Stimulated activated CD4-positive, alpha-beta T cell treated with anti-CD3 and anti-CD28 coated beads, Interleukin-1b, Interleukin-23, amount 100 ng/mL, for 1 hour (primary cell): Measurements from ENCODE around the gene METTL23.
"Not testable (repeated sequence)": the region's sequence is repeated elsewhere in the genome, so short reads cannot be mapped to it uniquely, and the experiment has no call there.

Source experiments
- DNase-seq, 2 donors: peaks; one replicate each; pipeline ENCODE4 v3.0.0-alpha.2; 2020; ENCODE audit warnings: low read depth in 2 of 2

Gene METTL23

DNA sequence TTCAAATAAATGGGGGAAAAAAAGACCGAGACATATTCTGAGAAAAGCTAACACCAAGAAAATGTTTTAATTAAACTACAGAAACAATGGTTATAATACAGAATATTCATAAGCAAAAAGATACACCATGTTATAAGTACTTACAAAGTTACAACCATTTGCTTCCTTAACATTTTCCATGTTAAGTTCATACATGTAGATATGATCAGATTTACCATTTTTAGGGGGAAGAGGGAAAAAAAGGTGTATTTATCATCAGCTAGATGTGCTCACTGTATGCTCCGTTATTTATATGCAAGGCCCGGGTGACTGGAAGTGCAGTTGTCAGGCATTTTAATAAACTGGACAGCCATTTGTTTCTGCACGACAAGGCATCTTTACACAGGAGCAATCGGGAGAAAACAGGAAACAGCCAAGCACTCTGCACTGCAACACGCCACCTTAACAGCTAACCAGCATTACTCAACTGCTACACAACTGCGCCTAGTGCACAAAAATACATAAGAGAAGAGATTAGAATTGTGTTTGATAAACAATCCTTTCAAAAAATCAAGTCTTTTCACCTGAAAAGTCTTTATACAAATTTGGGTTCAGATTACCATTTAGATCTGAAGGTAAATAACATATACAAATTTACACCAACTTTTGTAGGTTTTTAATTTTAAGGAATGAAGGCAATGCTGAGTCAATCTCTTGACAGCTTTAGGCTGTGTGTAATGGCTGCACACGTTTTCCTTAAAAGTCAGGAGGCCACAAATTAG is 7.6 kb downstream of the METTL23 start:
- no peak for DNase-seq

DNA sequence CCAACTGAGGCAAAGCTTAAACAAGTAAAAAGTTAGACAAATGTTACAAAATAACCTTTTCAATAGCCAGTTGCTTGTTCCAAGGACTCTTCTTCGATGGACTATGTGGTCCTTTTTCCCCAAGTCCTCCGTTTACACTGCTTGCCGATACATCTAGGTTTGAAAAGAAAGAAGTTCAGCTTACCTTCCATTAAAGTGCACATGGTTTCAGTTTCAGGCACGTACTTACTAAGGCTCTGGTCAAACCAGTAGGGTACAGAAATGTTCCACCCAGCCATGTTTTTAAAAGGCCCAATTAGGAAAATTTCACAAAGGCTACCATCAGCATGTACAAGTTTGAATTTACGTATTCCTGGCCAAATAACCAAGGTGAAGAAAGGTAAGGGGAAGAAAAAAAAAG is 8.4 kb downstream of the METTL23 start:
- DNase-seq, result no peak

DNA sequence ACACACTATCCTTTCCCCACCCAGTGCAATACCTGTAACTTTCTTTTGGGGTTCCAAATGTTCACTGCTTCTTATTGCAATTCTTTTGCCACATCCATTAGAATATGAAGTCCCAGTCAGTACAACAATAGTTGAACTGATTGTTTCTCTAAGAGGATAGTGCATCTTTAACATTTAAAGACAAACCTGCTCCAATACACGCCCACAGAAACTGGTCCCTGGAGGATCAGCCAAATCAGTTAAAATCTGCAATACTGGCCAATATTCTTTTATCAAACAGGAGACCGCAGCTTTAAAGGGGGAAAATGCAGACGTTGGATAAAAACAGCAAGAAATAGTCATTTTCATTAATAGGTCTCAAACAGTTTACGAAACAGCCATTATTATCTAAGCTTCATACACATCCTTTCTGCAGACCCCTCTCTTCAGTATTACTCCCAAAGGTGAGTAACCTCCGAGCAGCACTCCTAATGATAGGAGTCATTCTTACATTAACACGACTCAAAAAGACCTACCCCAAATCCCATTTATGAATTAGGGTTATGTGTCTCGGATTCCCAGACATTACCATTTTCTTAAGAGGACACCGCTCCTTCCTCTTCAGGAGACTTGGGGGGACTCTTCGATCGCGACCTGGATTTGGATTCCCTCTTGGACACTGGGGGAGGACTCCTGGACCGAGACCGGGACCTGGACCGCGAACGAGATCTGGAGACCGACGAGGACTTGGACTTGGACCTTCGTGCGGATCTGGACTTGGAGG is 9.1 kb downstream of the METTL23 start:
- no peak for DNase-seq

DNA sequence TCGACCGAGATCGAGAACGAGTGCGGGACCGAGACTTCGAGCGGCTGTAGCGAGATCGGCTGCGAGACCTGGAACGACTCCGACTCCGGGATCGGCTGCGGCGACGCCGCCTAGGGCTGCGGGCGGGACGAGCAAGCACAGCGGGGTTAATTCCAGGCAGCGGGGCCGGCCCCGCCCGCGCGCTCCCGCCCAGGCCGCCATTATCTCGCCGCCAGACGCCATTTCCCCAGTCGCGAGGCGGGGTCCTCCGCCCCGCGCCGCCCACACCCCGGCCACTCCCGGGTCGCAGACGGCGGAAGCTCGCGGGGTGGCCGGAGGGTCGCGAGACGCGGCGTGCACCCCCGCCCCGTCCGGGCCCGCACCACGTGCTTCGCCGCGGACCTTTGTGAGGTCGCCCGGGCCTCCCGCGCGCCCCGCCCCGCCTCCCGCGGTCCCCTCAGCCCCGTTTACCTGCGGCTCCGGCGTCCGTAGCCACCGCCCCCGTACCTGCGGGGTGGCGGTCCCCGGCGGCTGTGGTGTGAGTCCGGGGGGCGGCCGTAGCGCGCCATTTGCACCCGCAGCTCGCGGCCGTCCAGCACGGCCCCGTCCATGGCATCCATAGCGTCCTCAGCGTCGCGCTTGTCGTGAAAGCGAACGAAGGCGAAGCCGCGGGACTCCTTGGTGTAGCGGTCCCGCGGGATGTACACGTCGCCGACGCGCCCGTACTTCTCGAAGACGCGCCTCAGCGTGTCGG is 9.9 kb downstream of the METTL23 start:
- DNase-seq, result peak; percentile 39 to 48

DNA sequence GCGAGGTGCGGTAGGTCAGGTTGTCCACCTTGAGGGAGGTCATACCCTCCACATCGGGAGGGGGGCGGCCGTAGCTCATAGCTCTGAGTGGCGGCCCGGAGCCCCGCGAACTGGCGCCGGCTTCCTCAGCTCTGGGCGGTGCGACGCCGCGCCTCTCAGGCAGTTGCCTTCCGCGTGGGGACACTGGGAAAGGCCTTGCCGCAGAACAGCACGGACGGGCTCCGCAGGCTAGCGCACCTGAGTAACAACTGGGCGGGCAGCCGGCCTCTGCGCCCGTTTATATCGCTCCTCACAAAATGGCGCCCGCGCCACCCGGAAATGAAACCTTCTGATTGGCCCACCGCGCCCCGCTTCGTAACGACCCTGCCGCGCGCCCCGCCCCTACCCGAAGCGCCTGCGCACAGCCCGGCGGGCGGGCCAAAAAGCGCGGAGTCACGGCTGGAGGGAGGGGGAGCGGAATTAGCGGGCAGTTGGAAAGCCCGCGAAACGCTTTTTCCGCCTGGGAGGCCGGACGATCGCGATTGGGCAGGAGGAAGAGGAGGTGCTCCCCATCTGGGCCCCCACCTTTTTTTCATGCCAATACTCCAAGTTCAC is 10.5 kb downstream of the METTL23 start, which contains the start of gene SRSF2:
Gene SRSF2 (minus strand): TSS at position 250 of the 594 bp plus-strand sequence. CDS start 171 bp downstream, at position 79.
- DNase-seq, result peak; percentile 96 to 98

DNA sequence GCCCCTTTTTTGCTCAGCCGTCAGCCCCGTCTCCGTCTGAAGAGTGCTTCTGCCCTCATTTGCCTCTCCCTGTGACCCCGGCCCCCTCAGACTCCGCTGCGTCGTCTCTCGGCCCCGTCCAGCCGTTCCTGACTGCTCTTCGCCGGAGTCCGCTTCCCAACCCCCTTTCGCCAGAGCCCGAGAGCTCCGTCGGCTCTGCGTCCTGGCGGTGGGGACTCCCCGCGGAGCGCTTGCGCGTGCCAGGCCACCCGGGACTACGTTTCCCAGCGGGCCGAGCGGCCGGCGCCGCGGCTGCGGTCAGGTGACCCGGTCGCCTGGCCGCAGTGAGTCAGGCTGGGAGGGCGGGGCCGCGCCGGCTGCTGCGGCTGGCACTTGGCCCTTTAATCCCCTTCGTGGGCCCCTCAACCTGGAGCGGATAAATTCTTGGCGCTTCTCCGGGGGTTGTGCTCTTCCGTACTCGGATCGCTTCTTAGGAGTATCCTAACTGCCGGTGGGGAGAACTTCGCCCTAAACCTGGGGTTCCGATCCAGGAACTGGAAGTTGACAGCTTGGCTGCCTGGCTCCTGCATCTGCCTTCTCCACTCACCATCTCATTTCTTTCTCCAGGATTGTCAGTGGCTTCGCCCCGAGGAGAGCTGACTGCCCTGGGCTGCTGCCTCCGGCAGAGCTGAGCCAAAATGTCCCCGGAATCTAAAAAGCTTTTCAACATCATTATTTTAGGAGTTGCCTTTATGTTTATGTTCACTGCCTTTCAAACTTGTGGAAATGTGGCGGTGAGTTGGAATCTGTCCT is 11.2 kb downstream of the METTL23 start, which contains the start of gene MFSD11:
Gene MFSD11 (plus strand): TSS at position 444 of the 792 bp plus-strand sequence. CDS start 234 bp downstream, at position 678.
- peak; percentile 75 to 82 for DNase-seq

DNA sequence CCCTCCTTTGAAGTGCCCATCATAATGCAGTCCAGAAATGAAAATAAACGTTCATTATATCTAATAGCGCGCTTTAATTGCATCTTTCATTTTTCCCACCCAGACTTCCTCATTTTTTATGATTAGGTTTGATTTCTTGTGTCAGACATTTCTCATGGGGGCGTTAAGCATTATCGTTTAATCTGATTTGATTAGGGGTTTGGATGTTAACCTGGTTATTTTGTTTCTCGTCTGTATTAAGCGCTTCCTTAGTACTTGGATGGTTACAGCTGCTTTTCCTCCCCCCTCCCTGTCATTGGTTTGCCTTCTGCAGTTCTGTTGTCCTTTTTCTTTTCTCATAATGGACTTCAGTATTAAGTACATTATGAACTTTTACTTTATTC is 11.8 kb downstream of the METTL23 start:
- DNase-seq, result no peak

DNA sequence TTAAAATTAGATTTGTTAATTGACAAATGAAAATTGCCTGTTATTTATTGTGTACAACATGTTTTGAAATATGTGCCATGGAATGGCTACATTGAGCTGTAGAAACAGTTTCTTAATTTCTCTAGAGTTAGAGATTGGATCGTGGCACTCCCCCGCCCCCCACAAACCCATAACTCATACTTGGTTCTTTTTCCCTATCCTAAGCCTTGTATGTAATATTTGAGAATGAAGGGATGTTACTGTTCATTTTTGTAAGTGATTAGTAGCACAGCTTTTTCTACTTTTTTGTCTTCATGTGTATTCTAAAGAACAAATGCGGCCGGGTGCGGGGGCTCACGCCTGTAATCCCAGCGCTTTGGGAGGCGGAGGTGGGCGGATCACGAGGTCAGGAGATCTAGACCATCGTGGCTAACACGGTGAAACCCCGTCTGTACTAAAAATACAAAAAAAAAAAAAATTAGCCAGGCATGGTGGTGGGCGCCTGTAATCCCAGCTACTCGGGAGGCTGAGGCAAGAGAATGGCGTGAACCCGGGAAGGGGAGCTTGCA is 13.0 kb downstream of the METTL23 start:
- DNase-seq, result not testable (repeated sequence)

DNA sequence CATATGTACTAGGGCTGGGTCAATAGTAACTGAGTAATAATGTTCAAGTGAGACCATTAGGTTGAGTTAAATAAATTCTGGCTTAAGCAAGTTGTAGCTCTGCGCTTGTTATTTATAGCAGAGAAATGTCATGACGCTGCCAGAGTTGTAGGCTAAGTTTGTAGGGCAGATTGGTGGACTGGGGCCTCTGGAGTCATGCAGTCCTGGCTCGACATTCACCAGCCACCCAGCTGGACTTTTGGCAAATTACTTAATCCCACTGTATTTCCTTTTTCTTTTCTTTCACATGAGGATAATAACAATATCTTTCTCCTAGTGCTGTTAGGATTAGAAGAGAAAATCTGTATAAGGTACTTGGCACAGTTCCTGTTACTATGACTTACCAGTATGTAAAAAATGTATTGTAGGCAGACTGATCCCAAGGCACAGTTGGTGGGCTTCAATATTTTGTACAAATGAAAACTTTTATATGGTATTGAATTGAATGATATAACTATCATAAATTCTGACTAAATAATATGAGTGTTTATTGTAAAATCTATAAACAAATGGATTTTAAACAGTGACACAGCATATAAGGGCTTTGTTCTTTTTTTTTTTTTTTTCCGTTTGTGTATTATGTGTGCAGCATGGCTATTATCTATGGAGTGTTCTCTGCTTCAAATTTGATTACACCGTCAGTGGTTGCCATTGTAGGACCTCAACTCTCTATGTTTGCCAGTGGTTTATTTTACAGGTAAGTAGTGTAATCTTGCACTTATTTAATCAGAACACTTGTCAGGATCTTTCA is 13.9 kb downstream of the METTL23 start:
- DNase-seq, result no peak

DNA sequence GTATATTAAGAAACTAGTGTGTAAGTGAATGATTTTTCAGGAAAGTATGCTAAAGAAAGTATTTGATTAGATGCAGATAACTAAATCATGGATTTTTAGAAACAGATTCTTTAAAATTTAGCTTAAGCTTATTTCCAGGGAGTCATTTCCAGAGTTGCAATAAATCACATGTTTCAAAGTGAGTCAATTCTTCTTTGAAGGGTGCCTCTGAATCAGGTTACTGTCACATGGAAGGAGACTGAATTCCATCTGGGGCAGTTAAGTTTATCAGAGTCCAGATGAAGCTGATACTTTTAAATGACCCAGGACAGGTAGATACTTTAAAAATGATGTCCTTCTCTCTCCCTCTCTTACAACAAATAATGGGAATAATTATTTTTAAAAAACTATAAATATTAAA is 16.3 kb downstream of the METTL23 start:
- DNase-seq, result no peak

DNA sequence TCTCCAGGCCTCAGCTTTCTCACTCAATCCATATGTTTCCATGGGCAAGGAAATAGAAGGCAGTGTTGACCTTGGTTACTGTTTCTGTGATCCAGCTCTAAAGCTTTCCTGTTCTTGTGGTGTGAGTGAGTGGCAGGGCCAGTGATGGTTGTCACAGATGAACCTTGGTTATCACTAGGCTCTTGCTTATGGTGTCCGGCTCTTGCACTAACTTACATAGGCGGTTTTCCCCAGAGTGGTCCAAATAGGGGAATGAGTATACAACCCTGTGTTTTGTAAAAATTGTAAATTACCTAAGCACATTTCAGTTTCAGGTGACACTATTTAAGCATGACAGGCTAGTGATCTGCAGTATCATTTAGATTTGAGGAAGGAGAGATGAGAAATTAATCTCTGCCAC is 18.1 kb downstream of the METTL23 start:
- DNase-seq, result no peak

DNA sequence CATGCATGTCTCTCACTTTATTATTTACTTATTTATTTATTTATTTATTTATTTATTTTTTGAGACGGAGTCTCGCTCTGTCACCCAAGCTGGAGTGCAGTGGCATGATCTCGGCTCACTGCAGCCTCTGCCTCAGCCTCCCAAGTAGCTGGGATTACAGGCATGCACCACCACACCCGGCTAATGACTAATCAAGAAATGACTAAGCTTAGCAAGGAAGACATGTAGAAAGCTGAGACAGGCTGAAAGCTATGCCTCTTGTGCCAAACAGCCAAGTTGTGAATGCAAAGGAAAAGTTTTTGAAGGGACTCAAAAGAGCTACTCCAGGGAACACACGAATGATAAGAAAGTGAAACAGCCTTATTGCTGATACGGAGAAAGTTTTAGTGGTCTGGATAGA is 19.1 kb downstream of the METTL23 start:
- not testable (repeated sequence) for DNase-seq

DNA sequence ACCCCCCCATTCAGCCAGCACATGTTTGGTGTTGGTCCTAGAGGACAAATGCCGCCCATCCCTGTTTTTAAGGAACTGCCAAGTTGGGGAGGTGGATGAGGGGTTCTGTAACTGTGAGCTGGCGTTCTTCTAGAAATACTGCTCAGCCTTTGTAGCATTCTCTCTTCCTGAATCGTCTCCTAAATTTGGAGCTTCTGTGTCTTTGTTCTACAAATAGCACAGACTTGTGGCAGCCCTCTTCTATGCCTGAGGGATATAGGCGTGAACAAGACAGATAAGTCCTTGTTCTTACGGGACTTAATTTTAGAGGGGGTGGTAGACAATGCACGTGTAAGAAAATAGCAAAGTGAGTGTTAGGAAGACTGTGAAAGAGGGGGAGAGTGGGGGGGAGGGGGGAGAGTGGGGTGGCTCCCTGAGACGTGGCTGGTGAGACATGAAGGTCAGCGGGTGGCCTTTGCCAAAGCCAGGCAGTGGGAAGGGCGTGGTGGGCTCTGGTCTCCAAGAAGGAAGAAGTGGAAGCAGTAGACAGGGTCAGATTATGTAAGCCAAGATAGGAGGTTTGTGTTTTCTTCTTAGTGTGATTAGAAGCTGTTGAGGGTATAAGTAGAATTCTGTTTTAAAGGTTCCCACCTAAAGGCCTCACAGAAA is 21.2 kb downstream of the METTL23 start:
- no peak for DNase-seq

DNA sequence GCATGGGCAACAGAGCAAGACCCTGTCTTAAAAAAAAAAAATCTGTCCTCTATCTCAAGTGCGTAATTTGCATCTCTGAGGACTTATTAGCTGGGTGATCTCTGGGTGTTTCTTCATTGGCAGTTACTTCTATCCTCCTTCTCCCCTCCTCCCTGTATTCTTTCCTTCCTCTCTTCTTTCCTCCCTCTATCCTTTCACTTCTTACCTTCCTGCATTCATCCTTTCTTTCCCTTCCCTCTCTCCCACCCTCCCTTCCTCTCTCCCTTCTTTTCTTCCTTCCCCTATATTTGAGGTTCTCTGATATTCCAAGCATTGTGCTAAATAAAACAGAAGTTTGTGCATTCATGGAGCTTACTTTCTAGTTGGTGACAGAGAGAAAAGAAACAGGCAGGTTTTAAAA is 22.0 kb downstream of the METTL23 start:
- DNase-seq, result no peak

DNA sequence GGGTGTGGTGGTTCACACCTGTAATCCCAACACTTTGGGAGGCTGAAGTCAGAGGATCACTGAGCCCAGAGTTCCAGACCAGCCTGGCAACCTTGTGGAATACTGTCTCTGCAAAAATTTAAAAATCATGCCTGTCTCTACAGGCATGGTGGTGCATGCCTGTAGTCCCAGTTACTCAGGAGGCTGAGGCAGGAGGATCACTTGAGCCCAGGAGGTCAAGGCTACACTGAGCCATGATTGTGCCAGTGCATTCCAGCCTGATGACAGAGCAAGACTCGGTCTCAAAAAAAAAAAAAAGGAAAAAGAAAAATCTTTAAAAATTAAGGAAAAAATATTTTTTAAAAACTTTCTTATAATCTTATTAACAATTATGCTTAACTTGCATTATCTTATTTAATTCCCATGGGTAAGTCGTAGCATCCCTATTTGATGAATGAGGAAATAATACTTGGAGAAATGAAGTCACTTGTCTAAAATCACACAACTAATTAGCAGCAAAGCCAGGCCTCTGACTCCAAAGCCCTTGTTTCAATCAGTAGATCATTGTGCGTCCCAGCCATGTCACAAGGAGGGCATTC is 24.9 kb downstream of the METTL23 start:
- no peak for DNase-seq

DNA sequence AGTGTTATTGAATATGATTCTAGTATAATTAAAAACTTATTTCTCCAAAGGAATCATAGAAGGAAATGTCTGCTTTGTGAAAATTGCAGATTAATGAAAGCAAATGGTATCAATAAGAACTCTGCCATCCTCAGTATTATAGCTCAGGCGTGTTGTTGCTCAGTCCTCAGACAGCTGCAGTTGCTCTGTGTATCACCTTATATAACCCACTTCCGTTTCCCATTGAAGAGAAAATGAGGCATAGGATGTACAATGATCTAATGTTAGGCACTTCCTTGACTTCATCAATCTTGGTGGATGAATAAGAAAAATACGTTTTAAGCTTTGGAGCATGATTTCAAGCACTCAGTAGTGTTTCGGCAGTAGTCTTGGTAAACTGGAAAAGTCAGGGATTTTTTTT is 25.4 kb downstream of the METTL23 start:
- DNase-seq, result no peak

DNA sequence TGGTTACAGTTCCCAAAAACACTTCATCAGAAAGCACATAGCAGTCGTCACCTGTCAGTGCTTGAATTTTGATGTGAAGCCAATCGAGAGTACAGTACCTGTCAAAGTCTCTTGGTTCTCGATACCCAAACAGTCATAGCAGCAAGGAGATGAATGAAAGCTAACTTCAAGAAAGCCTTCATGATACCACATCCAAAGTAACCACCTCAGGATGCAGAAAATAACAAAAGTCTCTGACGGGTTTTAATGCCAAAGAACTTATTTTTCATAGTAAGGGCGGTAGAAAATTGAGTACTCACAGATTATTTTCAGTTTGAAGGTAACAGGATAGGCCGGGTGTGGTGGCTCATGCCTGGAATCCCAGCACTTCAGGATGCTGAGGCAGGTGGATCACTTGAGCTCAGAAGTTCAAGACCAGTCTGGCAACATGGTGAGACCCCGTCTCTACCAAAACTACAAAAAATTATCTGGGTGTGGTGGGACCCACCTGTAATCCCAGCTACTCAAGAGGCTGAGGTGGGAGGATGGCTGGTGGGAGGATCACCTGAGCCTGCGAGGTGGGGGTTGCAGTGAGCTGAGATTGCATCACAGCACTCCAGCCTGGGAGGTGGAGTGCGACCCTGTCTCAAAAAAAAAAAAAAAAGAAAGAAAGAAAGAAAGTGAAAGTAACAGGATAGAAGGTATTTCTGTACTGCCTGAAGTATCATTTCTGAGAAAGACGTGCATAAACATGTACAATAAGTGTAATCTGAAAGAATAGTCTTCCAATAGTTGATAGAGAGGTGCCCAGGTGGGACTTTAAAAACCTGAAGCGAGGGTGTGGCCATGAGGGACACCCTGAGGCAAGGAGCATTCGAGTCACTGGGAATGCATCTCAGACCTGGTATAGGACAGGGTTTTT is 26.7 kb downstream of the METTL23 start:
- DNase-seq, result no peak

DNA sequence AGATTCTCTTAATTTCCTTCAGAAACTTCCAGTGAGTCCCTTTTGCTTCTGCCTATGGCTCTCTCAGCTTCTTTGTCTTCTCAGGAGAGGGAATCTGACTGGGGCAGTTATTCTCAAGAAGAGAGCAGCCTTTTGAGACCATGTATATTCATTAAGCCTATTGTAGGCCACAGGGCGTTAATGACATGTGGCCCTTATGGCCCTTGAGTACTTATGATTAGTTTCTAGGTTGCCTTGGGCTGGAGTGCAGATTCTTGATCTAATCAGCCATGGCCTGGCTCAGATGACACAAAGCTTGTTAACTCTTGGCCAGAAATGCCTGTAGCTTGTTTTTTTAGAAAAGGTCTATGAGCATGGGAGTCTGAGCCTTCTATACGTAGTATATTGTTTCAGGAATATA is 28.6 kb downstream of the METTL23 start:
- no peak for DNase-seq
